Measurements from ENCODE around the gene AKR1B15.
A peak's percentile ranks its signal among the peaks of the same experiment; 100 is the strongest.

Gene AKR1B15

DNA sequence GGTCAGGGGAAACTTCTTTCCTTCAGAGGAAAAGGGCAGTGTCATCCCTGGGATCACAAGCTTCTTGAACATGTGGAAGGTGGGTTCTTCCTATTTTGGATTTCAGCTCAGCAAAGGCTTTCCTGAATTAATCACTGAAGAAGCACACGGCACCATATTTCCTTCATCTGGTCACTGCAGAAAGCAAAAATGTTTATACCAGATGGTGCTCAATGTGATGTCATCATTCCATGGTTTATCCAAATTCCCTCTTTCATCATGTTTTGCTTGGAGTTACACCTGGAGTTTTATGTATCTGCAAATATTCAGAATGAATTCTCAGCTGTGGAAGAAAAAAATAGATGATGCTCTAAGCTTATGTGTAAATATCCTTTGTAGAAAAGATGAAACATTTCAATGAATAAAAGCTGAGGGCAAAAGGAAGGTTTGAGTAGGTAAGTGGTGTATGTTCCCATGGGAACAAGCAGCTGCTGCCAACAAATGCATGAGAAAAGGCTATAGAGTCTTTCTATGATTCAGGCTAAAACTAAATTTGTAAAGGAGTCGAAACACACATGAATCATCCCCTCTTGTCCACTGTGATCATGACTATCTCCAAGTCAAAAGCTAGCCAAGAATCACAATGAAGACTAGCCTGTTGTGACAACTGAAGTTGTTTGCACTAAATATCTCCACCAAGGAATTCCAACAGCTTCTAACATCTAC is 70.9 kb downstream of the AKR1B15 start:
- DNase-seq = peak; percentile 51

DNA sequence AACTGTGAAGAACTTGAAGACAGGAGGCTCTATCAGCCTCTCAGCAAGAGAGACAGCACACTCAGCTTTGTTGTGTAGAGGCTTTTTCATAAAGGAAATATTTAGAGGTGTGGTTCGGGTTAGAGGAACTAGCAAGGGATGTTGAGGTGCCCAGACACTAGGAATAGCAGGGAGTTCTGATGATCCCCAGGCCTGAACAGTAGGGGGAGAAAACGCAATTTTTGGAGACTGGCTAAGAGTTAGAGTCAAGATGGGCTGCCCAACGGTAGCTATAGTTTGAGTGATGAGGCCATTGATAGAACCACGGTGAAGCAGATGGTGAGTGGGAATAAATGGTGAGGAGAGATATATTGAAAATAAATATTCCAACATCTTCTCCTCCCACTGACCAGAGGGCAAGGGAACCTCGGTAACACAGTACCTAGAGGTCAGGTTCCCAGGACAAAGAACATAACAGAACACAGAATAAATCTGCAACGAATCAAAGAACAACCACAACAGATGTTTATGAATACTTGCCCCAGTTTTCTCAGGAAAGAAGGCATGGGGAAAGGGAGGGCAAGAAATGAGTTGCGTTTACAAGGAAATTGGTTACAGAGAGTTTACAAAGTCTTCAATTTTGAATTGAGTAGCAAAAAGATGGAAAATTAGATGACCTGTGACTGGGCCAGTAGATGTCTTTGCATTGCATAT is 73.5 kb downstream of the AKR1B15 start:
- no peak for DNase-seq

- no peak for DNase-seq
Observed at GRCh38 chr7:134623193-134623592, 74.3 kb downstream of the AKR1B15 start.

DNA sequence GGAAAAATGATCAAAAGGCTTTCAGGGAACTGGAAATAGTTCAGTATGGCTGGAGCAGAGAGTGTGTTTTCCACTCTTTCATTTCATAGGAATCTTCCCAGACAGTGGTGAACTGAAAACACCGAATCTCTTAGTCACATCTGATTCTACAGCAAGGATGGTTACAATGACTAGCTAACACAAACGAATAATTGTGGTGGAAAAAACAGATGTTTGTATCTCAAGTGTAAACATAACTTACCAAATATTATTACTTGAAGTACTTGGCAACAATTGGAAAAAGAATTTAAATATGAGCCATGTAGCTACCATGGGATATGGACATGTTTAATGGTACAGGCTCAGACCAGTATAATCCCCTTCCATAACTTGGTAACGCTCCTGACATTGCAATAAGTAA is 76.6 kb downstream of the AKR1B15 start:
- no peak for DNase-seq

- no peak for DNase-seq
Observed at GRCh38 chr7:134627109-134627774, 78.3 kb downstream of the AKR1B15 start.

GRCh38 chr7:134627775-134628153 is 78.9 kb downstream of the AKR1B15 start:
- DNase-seq = no peak

DNA sequence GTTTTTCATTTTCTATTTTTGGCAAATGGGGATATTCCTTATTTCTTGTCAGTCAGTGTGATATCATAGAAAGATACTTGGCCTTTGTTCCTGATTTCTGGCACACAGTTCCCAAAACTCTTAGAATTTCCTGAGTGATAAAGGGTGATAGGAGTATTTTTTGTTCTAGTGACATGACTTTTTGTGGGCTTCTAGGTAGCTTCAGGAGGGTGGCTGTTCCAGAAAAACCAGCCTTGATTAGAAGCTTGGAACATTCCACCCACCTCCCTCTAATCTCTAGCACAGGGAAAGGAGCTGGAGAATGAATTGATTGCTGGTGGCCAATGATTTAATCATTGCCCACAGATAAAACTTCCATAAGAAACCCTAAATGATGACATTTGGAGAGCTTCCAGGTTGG is 80.5 kb downstream of the AKR1B15 start:
- no peak for DNase-seq
